ENCODE measurements around the gene EDA. TPM values are rescaled to one million over a fixed set of nuclear protein-coding genes. Genes with fewer than 3 reads are reported as not detected.
A peak's percentile ranks its signal among the peaks of the same experiment; 100 is the strongest.

The EDA gene
- 1.1 and 1.3 TPM in 2 replicates for total RNA-seq (2022)
- Bru-seq, nascent RNA, result percentile 33 among the genes with signal in this experiment
- percentile 30 among the genes with signal in this experiment for BruChase-seq, experiment 1, labeled RNA remaining after a 6-hour chase
- BruChase-seq, experiment 2, labeled RNA remaining after a 2-hour chase, result percentile 38 among the genes with signal in this experiment
- long read RNA-seq, result 0 reads

DNA sequence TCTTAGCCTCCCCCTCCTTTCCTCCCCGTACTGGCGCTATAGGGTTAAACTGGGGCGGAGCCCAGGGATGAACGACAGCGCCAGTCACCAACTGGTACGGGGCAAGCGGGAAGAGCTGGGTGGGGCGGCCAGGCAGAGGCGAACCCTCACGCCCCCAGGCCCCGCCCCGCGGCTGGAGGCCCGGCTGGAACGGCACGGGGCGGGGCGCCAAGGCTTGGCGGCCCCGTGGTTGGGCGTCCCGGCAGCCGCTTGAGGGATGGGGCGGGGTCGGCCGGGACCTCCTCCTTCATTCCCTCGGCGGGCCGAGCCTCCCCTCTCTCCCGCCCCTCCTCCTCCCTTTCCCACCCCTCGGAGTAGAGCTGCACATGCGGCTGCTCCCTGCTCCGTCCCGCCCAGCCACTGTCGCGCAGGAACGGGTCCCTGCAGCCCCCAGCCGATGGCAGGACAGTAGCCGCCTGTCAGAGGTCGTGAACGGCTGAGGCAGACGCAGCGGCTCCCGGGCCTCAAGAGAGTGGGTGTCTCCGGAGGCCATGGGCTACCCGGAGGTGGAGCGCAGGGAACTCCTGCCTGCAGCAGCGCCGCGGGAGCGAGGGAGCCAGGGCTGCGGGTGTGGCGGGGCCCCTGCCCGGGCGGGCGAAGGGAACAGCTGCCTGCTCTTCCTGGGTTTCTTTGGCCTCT, at the start of gene EDA:
Gene EDA (plus strand): TSS at position 335 of the 678 bp plus-strand sequence.
- peaks cover 5% of the 10 kb centered on the region for H3K4me1 Mint-ChIP-seq (ENCODE audit: insufficient read depth, unreplicated experiment)
- TF ChIP-seq, protein P1, sequence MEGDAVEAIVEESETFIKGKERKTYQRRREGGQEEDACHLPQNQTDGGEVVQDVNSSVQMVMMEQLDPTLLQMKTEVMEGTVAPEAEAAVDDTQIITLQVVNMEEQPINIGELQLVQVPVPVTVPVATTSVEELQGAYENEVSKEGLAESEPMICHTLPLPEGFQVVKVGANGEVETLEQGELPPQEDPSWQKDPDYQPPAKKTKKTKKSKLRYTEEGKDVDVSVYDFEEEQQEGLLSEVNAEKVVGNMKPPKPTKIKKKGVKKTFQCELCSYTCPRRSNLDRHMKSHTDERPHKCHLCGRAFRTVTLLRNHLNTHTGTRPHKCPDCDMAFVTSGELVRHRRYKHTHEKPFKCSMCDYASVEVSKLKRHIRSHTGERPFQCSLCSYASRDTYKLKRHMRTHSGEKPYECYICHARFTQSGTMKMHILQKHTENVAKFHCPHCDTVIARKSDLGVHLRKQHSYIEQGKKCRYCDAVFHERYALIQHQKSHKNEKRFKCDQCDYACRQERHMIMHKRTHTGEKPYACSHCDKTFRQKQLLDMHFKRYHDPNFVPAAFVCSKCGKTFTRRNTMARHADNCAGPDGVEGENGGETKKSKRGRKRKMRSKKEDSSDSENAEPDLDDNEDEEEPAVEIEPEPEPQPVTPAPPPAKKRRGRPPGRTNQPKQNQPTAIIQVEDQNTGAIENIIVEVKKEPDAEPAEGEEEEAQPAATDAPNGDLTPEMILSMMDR (IDR thresholded peaks at IDR 0.05; ENCODE audit: unreplicated experiment), result no peak
- intact Hi-C loops (cut with micrococcal nuclease), result loop anchor here (5.0 kb wide), 3 partner anchors 194 to 794 kb away; no protein-coding TSS in a partner anchor
- H3K4me3 Mint-ChIP-seq (ENCODE audit: unreplicated experiment), result peak within 1 kb of the TSS; percentile 78
- peaks cover 60% of the 10 kb centered on the region for H3K27me3 Mint-ChIP-seq (ENCODE audit: insufficient read depth, unreplicated experiment)
- H3K9me3 Mint-ChIP-seq (ENCODE audit: unreplicated experiment), result no peaks in the 10 kb centered on the region
- BruUV-seq (replicated peaks), result no TSS peak
- POLR2A ChIA-PET, result interaction anchor here (0.7 to 1.8 kb wide), 6 partner anchors 9 to 635 kb away, joined by 3 to 10 read pairs (median 3); no protein-coding TSS in a partner anchor
- peak; percentile 86 for DNase-seq (ENCODE audit: unreplicated experiment)
- CTCF ChIA-PET, result interaction anchor here (0.6 to 9.8 kb wide), 4 partner anchors 14 to 481 kb away, joined by 3 to 109 read pairs (median 18); no protein-coding TSS in a partner anchor
- H3K36me3 Mint-ChIP-seq (ENCODE audit: insufficient read depth, unreplicated experiment), result no peaks in the 10 kb centered on the region
- H3K27ac Mint-ChIP-seq (ENCODE audit: low read depth, unreplicated experiment), result no peak within 1 kb of the TSS

DNA sequence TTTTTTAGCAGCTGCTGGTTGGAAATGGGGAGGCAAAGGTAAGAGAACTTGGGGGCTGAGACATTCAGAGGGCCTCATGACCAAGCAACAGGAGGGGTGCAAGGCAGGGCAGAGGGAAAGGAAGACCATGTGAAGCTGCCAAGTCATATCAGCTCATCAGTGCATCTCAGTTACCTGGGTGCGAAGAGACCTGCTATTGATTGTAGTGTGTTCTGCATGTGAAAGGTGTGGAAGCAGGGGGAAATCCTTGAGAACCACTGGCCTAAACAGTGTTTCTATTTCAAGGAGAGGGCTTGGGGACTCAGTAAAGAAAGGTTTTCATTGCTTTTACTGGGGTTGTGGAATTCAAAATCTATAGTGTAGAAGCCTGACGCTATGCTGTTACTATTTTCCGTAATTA, 47.1 kb upstream of the EDA start:
- Mint-ChIP-seq H3K4me1 (ENCODE audit: insufficient read depth, unreplicated experiment) (no peaks in the 10 kb centered on the region), H3K27me3 (ENCODE audit: insufficient read depth, unreplicated experiment) (peaks cover 66% of the 10 kb centered on the region), H3K36me3 (ENCODE audit: insufficient read depth, unreplicated experiment) (no peaks in the 10 kb centered on the region), H3K9me3 (ENCODE audit: unreplicated experiment) (no peaks in the 10 kb centered on the region), H3K4me3 (ENCODE audit: unreplicated experiment) (no peak overlapping the region), H3K27ac (ENCODE audit: low read depth, unreplicated experiment) (no peak overlapping the region)
- BruUV-seq (replicated peaks), result no TSS peak
- intact Hi-C loops (cut with micrococcal nuclease), result no loop called here
- TF ChIP-seq, protein P1 (IDR thresholded peaks at IDR 0.05; ENCODE audit: unreplicated experiment), result no peak
- no peak for DNase-seq (ENCODE audit: unreplicated experiment)
- POLR2A ChIA-PET, result interaction anchor here (0.6 kb wide), 1 partner anchor 18 kb away, joined by 3 read pairs; no protein-coding TSS in a partner anchor
- CTCF ChIA-PET, result no interaction called here

DNA sequence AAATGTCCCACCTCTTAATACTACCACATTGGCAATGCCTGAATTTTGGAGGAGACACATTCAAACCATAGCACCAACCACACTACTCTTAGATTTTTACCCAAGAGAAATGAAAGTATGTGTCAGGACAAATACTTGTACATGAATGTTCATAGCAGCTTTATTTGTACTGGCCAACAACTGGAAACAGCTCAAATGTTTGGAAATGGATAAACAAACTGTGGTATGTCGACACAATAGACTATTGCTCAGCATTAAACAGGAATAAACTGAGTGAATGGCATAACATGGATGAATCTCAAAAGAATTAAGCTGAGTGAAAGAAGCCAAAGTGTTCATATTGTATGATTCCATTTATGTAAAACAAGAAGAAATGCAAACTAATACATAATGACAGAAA, 18.5 kb upstream of the EDA start:
- Mint-ChIP-seq H3K4me3 (ENCODE audit: unreplicated experiment) (no peak overlapping the region), H3K4me1 (ENCODE audit: insufficient read depth, unreplicated experiment) (no peaks in the 10 kb centered on the region), H3K27me3 (ENCODE audit: insufficient read depth, unreplicated experiment) (peaks cover 34% of the 10 kb centered on the region), H3K36me3 (ENCODE audit: insufficient read depth, unreplicated experiment) (no peaks in the 10 kb centered on the region), H3K27ac (ENCODE audit: low read depth, unreplicated experiment) (no peak overlapping the region), H3K9me3 (ENCODE audit: unreplicated experiment) (no peaks in the 10 kb centered on the region)
- intact Hi-C loops (cut with micrococcal nuclease), result no loop called here
- ChIA-PET CTCF (interaction anchor here (2.2 kb wide), 1 partner anchor 21 kb away, joined by 19 read pairs; no protein-coding TSS in a partner anchor), POLR2A (interaction anchor here (1.0 kb wide), 1 partner anchor 18 kb away, joined by 3 read pairs; the partner anchor contains the start of gene EDA)
- DNase-seq (ENCODE audit: unreplicated experiment), result peak; percentile 35
- TF ChIP-seq, protein P1 (IDR thresholded peaks at IDR 0.05; ENCODE audit: unreplicated experiment), result no peak
- BruUV-seq (replicated peaks), result no TSS peak

DNA sequence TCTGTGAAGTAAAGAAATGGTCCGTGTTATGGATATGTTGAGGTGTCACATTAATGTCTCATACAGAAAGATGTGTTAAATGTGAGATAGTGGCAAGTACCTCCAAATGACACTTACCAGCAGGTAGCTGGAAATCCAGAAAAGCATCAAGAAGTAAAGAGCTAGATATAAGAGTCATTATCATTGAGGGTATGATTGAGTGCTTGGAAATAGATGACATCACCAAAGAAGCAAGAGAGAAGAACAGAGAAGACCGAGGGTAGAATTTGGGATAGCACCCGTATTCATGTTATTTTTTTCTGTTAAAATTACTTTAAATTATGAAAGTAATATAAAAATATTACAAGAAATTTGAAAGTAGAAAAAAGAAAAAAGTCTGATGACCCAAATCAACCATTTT, 15.7 kb upstream of the EDA start:
- POLR2A ChIA-PET, result no interaction called here
- CTCF ChIA-PET, result no interaction called here
- DNase-seq (ENCODE audit: unreplicated experiment), result no peak

More for the DNA sequence above, 15.7 kb upstream of the EDA start:
- H3K36me3 Mint-ChIP-seq (ENCODE audit: insufficient read depth, unreplicated experiment), result no peaks in the 10 kb centered on the region
- no TSS peak for BruUV-seq (replicated peaks)
- H3K9me3 Mint-ChIP-seq (ENCODE audit: unreplicated experiment), result no peaks in the 10 kb centered on the region
- TF ChIP-seq, protein P1 (IDR thresholded peaks at IDR 0.05; ENCODE audit: unreplicated experiment), result no peak
- no peaks in the 10 kb centered on the region for H3K4me1 Mint-ChIP-seq (ENCODE audit: insufficient read depth, unreplicated experiment)
- no peak overlapping the region for H3K4me3 Mint-ChIP-seq (ENCODE audit: unreplicated experiment)
- peaks cover 14% of the 10 kb centered on the region for H3K27me3 Mint-ChIP-seq (ENCODE audit: insufficient read depth, unreplicated experiment)
- intact Hi-C loops (cut with micrococcal nuclease), result no loop called here
- H3K27ac Mint-ChIP-seq (ENCODE audit: low read depth, unreplicated experiment), result no peak overlapping the region
